KOPT-K1 (cell line): ENCODE results near the gene GABRB3.
A peak's percentile ranks its signal among the peaks of the same experiment; 100 is the strongest.

Source experiments
- H3K27ac ChIP-seq: fragments of 200-600 bp; sonication (generic); 2 replicates; pipeline ENCODE4 v1.5.1; 2016; ENCODE audit warnings: antibody characterized with exemption, mild to moderate bottlenecking, low read depth, low read length; ENCODE audit not compliant: poor library complexity, severe bottlenecking
- H3K36me3 ChIP-seq: fragments of 200-600 bp; sonication (generic); 2 replicates; pipeline ENCODE4 v1.5.1; 2017; ENCODE audit warnings: antibody characterized with exemption, mild to moderate bottlenecking, low read length, moderate library complexity; ENCODE audit not compliant: insufficient read depth
- H3K9me3 ChIP-seq: fragments of 200-600 bp; sonication (generic); 2 replicates; pipeline ENCODE4 v1.5.1; 2017; ENCODE audit warnings: antibody characterized with exemption, low read length, mild to moderate bottlenecking; ENCODE audit not compliant: insufficient read depth, poor library complexity, severe bottlenecking

The GABRB3 gene

GRCh38 chr15:26772154-26773066, at the start of gene GABRB3:
TSS of gene GABRB3 (minus strand) at chr15:26773066.
- no peaks in the 10 kb centered on the region for H3K36me3 ChIP-seq
- H3K27ac ChIP-seq, result peak within 1 kb of the TSS; percentile 45
- no peaks in the 10 kb centered on the region for H3K9me3 ChIP-seq

GRCh38 chr15:26807517-26808427, 34.9 kb upstream of the GABRB3 start:
- Histone ChIP-seq H3K27ac (no peak overlapping the region), H3K36me3 (no peaks in the 10 kb centered on the region), H3K9me3 (no peaks in the 10 kb centered on the region)

- no peaks in the 10 kb centered on the region for H3K36me3 ChIP-seq
- H3K27ac ChIP-seq, result no peak overlapping the region
Observed at GRCh38 chr15:26806574-26806973, 33.7 kb upstream of the GABRB3 start.

GRCh38 chr15:26806151-26806550, 33.3 kb upstream of the GABRB3 start:
- H3K9me3 ChIP-seq, result no peaks in the 10 kb centered on the region
- no peak overlapping the region for H3K27ac ChIP-seq
- H3K36me3 ChIP-seq, result no peaks in the 10 kb centered on the region

More at GRCh38 chr15:26806574-26806973, 33.7 kb upstream of the GABRB3 start:
- no peaks in the 10 kb centered on the region for H3K9me3 ChIP-seq

GRCh38 chr15:26805470-26805869, 32.6 kb upstream of the GABRB3 start:
- Histone ChIP-seq H3K36me3 (no peaks in the 10 kb centered on the region), H3K27ac (no peak overlapping the region), H3K9me3 (no peaks in the 10 kb centered on the region)

- H3K36me3 ChIP-seq, result no peaks in the 10 kb centered on the region
- no peak overlapping the region for H3K27ac ChIP-seq
- no peaks in the 10 kb centered on the region for H3K9me3 ChIP-seq
Observed at GRCh38 chr15:26804063-26804804, 31.4 kb upstream of the GABRB3 start.

- H3K9me3 ChIP-seq, result no peaks in the 10 kb centered on the region
- H3K36me3 ChIP-seq, result no peaks in the 10 kb centered on the region
- no peak overlapping the region for H3K27ac ChIP-seq
Observed at GRCh38 chr15:26790118-26790517, 17.3 kb upstream of the GABRB3 start.

GRCh38 chr15:26781816-26782215, 8.9 kb upstream of the GABRB3 start:
- Histone ChIP-seq H3K27ac (no peak overlapping the region), H3K36me3 (no peaks in the 10 kb centered on the region)

GRCh38 chr15:26773917-26774316, 1.1 kb upstream of the GABRB3 start:
- no peaks in the 10 kb centered on the region for H3K36me3 ChIP-seq
- H3K27ac ChIP-seq, result no peak overlapping the region
- no peaks in the 10 kb centered on the region for H3K9me3 ChIP-seq

More at GRCh38 chr15:26781816-26782215, 8.9 kb upstream of the GABRB3 start:
- no peaks in the 10 kb centered on the region for H3K9me3 ChIP-seq

- Histone ChIP-seq H3K36me3 (no peaks in the 10 kb centered on the region), H3K27ac (peak overlapping the region; percentile 34), H3K9me3 (no peaks in the 10 kb centered on the region)
Observed at GRCh38 chr15:26773067-26773877, 406 bp upstream of the GABRB3 start.

- H3K36me3 ChIP-seq, result no peaks in the 10 kb centered on the region
- H3K27ac ChIP-seq, result no peak overlapping the region
- H3K9me3 ChIP-seq, result no peaks in the 10 kb centered on the region
Observed at GRCh38 chr15:26771578-26772153, 1.2 kb downstream of the GABRB3 start.

- no peak overlapping the region for H3K27ac ChIP-seq
- no peaks in the 10 kb centered on the region for H3K9me3 ChIP-seq
- no peaks in the 10 kb centered on the region for H3K36me3 ChIP-seq
Observed at GRCh38 chr15:26771168-26771567, 1.7 kb downstream of the GABRB3 start.

- Histone ChIP-seq H3K27ac (no peak overlapping the region), H3K9me3 (no peaks in the 10 kb centered on the region)
Observed at GRCh38 chr15:26767169-26767670, 5.6 kb downstream of the GABRB3 start.

More at GRCh38 chr15:26767169-26767670, 5.6 kb downstream of the GABRB3 start:
- H3K36me3 ChIP-seq, result no peaks in the 10 kb centered on the region
